ENCODE data around the gene ZBTB8B.
A peak's percentile ranks its signal among the peaks of the same experiment; 100 is the strongest.
"Not testable (repeated sequence)": the region's sequence is repeated elsewhere in the genome, so short reads cannot be mapped to it uniquely, and the experiment has no call there.

Gene ZBTB8B

GRCh38 chr1:32464716-32465577 is at the start of gene ZBTB8B:
Gene ZBTB8B, plus strand, starts transcription at chr1:32465072. Its CDS starts 5,553 bp downstream, at chr1:32470625.
- DNase-seq (ENCODE audit: low spot score) (peak; percentile 90), FAIRE-seq (no peak)

GRCh38 chr1:32421775-32422174 is 43.1 kb upstream of the ZBTB8B start:
- DNase-seq (ENCODE audit: low spot score), result no peak
- no peak for FAIRE-seq

- DNase-seq (ENCODE audit: low spot score) (no peak), FAIRE-seq (no peak)
Measured at GRCh38 chr1:32426489-32427255, 38.2 kb upstream of the ZBTB8B start.

GRCh38 chr1:32427264-32427963 is 37.5 kb upstream of the ZBTB8B start:
- FAIRE-seq, result no peak
- DNase-seq (ENCODE audit: low spot score), result no peak

GRCh38 chr1:32431736-32432400 is 33.0 kb upstream of the ZBTB8B start:
- DNase-seq (ENCODE audit: low spot score) (no peak), FAIRE-seq (no peak)

- DNase-seq (ENCODE audit: low spot score) (no peak), FAIRE-seq (no peak)
Measured at GRCh38 chr1:32438136-32438535, 26.7 kb upstream of the ZBTB8B start.

GRCh38 chr1:32438777-32439176 is 26.1 kb upstream of the ZBTB8B start:
- FAIRE-seq; DNase-seq (ENCODE audit: low spot score): not testable (repeated sequence)

GRCh38 chr1:32441467-32441866 is 23.4 kb upstream of the ZBTB8B start:
- FAIRE-seq; DNase-seq (ENCODE audit: low spot score): not testable (repeated sequence)

- no peak for FAIRE-seq
- peak; percentile 44 for DNase-seq (ENCODE audit: low spot score)
Measured at GRCh38 chr1:32447469-32448185, 17.2 kb upstream of the ZBTB8B start.

GRCh38 chr1:32448186-32448772 is 16.6 kb upstream of the ZBTB8B start:
- FAIRE-seq, result peak; percentile 37
- not testable (repeated sequence) for DNase-seq (ENCODE audit: low spot score)

GRCh38 chr1:32448773-32449456 is 16.0 kb upstream of the ZBTB8B start:
- DNase-seq (ENCODE audit: low spot score) (peak; percentile 67), FAIRE-seq (no peak)

- DNase-seq (ENCODE audit: low spot score); FAIRE-seq: not testable (repeated sequence)
Measured at GRCh38 chr1:32449457-32449831, 15.4 kb upstream of the ZBTB8B start.

GRCh38 chr1:32454726-32455125 is 10.1 kb upstream of the ZBTB8B start:
- DNase-seq (ENCODE audit: low spot score) (peak; percentile 59), FAIRE-seq (no peak)

GRCh38 chr1:32455958-32456357 is 8.9 kb upstream of the ZBTB8B start:
- FAIRE-seq (no peak), DNase-seq (ENCODE audit: low spot score) (no peak)

GRCh38 chr1:32458798-32459197 is 6.1 kb upstream of the ZBTB8B start:
- not testable (repeated sequence) for DNase-seq (ENCODE audit: low spot score); FAIRE-seq

GRCh38 chr1:32462977-32463376 is 1.9 kb upstream of the ZBTB8B start:
- not testable (repeated sequence) for FAIRE-seq; DNase-seq (ENCODE audit: low spot score)

- DNase-seq (ENCODE audit: low spot score) (no peak), FAIRE-seq (no peak)
Measured at GRCh38 chr1:32464191-32464715, 619 bp upstream of the ZBTB8B start.

GRCh38 chr1:32465578-32465933 is 684 bp downstream of the ZBTB8B start:
- no peak for DNase-seq (ENCODE audit: low spot score)
- no peak for FAIRE-seq

GRCh38 chr1:32466761-32467160 is 1.9 kb downstream of the ZBTB8B start:
- no peak for FAIRE-seq

More at GRCh38 chr1:32466761-32467160, 1.9 kb downstream of the ZBTB8B start:
- DNase-seq (ENCODE audit: low spot score), result no peak
